DOHH2 (cell line): ENCODE results near the gene ZNF558.
"Not testable (repeated sequence)": the region's sequence is repeated elsewhere in the genome, so short reads cannot be mapped to it uniquely, and the experiment has no call there.

Source experiments
- EZH2phosphoT487 ChIP-seq: fragments of 200-600 bp; sonication (generic); IDR thresholded peaks from 2 replicates; pipeline ENCODE4 v1.6.1; 2017; ENCODE audit warnings: borderline replicate concordance, mild to moderate bottlenecking, antibody characterized with exemption, low read length, moderate library complexity, mixed read lengths
- TF ChIP-seq, protein P1 (sequence below): fragments of 200-600 bp; sonication (generic); IDR thresholded peaks from one replicate; pipeline ENCODE4 v1.5.1; 2014; ENCODE audit warnings: antibody characterized with exemption, mild to moderate bottlenecking, low read depth, low read length; ENCODE audit not compliant: poor library complexity, severe bottlenecking

- TF ChIP-seq, protein P1, sequence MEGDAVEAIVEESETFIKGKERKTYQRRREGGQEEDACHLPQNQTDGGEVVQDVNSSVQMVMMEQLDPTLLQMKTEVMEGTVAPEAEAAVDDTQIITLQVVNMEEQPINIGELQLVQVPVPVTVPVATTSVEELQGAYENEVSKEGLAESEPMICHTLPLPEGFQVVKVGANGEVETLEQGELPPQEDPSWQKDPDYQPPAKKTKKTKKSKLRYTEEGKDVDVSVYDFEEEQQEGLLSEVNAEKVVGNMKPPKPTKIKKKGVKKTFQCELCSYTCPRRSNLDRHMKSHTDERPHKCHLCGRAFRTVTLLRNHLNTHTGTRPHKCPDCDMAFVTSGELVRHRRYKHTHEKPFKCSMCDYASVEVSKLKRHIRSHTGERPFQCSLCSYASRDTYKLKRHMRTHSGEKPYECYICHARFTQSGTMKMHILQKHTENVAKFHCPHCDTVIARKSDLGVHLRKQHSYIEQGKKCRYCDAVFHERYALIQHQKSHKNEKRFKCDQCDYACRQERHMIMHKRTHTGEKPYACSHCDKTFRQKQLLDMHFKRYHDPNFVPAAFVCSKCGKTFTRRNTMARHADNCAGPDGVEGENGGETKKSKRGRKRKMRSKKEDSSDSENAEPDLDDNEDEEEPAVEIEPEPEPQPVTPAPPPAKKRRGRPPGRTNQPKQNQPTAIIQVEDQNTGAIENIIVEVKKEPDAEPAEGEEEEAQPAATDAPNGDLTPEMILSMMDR: not testable (repeated sequence)
- not testable (repeated sequence) for TF ChIP-seq EZH2phosphoT487
Measured at GRCh38 chr19:8767257-8767656, 64.8 kb downstream of the ZNF558 start.
